HEK293 (cell line): ENCODE data around the gene SHLD1.

Experiments used
- CTCF ChIA-PET: fragments of 350-600 bp; formaldehyde crosslinking; extraction: SDS; loops from one replicate; lab custom pipeline; 2021; ENCODE audit warnings: antibody characterized with exemption; lab: Yijun Ruan, JAX
- POLR2A ChIA-PET: fragments of 300-600 bp; formaldehyde crosslinking; extraction: SDS; loops from one replicate; lab custom pipeline; 2020; ENCODE audit warnings: antibody characterized with exemption, inconsistent platforms; lab: Yijun Ruan, JAX
- H3K27ac ChIP-seq: fragments of 200-500 bp; sonication (Bioruptor generic); 2 replicates; pipeline ENCODE4 v1.5.1; 2014; ENCODE audit warnings: low read depth, low read length, control low read depth, inconsistent platforms; ENCODE audit errors: extremely low read depth
- H3K36me3 ChIP-seq, 2 experiments: fragments of 200-500 bp in 1 of 2; sonication (Bioruptor generic) in 1 of 2; 1 replicate in 1 of 2; 2 replicates in 1 of 2; pipeline ENCODE4 v1.5.1; 2014 to 2017; ENCODE audit warnings: inconsistent platforms in 2 of 2, low read length in 2 of 2; ENCODE audit not compliant: control insufficient read depth in 2 of 2, insufficient read depth in 1 of 2
- H3K4me1 ChIP-seq: fragments of 200-500 bp; sonication (Bioruptor generic); 2 replicates; pipeline ENCODE4 v1.5.1; 2014; ENCODE audit warnings: mild to moderate bottlenecking, low read length, inconsistent platforms; ENCODE audit not compliant: control insufficient read depth, insufficient read depth
- H3K4me3 ChIP-seq: 2 replicates; pipeline ENCODE4 v1.5.1; 2011; ENCODE audit warnings: low read depth, mild to moderate bottlenecking, control low read depth, low read length, moderate library complexity
- H3K9me3 ChIP-seq: fragments of 200-500 bp; sonication (Bioruptor generic); 2 replicates; pipeline ENCODE4 v1.5.1; 2014; ENCODE audit warnings: low read depth, low read length, inconsistent platforms; ENCODE audit not compliant: control insufficient read depth, insufficient read depth
- GLIS1 ChIP-seq: fragments of 450-650 bp; formaldehyde crosslinking; IDR thresholded peaks from 2 replicates; pipeline ENCODE4 v1.5.1; 2016; ENCODE audit warnings: missing biosample characterization, missing genetic modification characterization
- MYNN ChIP-seq: fragments of 450-650 bp; formaldehyde crosslinking; IDR thresholded peaks from 2 replicates; pipeline ENCODE4 v1.5.1; 2016; ENCODE audit warnings: missing biosample characterization, missing genetic modification characterization, borderline replicate concordance
- REPIN1 ChIP-seq: fragments of 450-650 bp; formaldehyde crosslinking; IDR thresholded peaks from 2 replicates; pipeline ENCODE4 v1.5.1; 2017; ENCODE audit warnings: missing biosample characterization, missing genetic modification characterization, low read depth
- ZFP3 ChIP-seq: fragments of 450-650 bp; formaldehyde crosslinking; IDR thresholded peaks from 2 replicates; pipeline ENCODE4 v1.5.1; 2016; ENCODE audit warnings: low read depth, missing biosample characterization, missing genetic modification characterization
- ZFP69B ChIP-seq: fragments of 450-650 bp; formaldehyde crosslinking; IDR thresholded peaks from 2 replicates; pipeline ENCODE4 v1.5.1; 2016; ENCODE audit warnings: missing biosample characterization, missing genetic modification characterization
- ZIC2 ChIP-seq: fragments of 450-650 bp; formaldehyde crosslinking; IDR thresholded peaks from 2 replicates; pipeline ENCODE4 v1.5.1; 2016; ENCODE audit warnings: missing biosample characterization, missing genetic modification characterization
- ZNF16 ChIP-seq: fragments of 450-650 bp; formaldehyde crosslinking; IDR thresholded peaks from 2 replicates; pipeline ENCODE4 v1.5.1; 2016; ENCODE audit warnings: low read depth, missing biosample characterization, missing genetic modification characterization
- ZNF248 ChIP-seq: fragments of 450-650 bp; formaldehyde crosslinking; IDR thresholded peaks from 2 replicates; pipeline ENCODE4 v1.5.1; 2017; ENCODE audit warnings: missing biosample characterization, missing genetic modification characterization
- ZNF423 ChIP-seq: fragments of 450-650 bp; formaldehyde crosslinking; IDR thresholded peaks from 2 replicates; pipeline ENCODE4 v1.5.1; 2016; ENCODE audit warnings: missing biosample characterization, missing genetic modification characterization
- ZNF624 ChIP-seq: fragments of 450-650 bp; formaldehyde crosslinking; IDR thresholded peaks from 2 replicates; pipeline ENCODE4 v1.5.1; 2017; ENCODE audit warnings: missing biosample characterization, missing genetic modification characterization
- ZNF654 ChIP-seq: fragments of 450-650 bp; formaldehyde crosslinking; IDR thresholded peaks from 2 replicates; pipeline ENCODE4 v1.5.1; 2016; ENCODE audit warnings: low read depth, missing biosample characterization, missing genetic modification characterization
- ZNF664 ChIP-seq: fragments of 450-650 bp; formaldehyde crosslinking; IDR thresholded peaks from 2 replicates; pipeline ENCODE4 v1.5.1; 2016; ENCODE audit warnings: missing biosample characterization, missing genetic modification characterization
- TF ChIP-seq, protein P1 (sequence below): fragments of 450-650 bp; formaldehyde crosslinking; IDR thresholded peaks from 2 replicates; pipeline ENCODE4 v1.5.0; 2017; ENCODE audit warnings: missing biosample characterization, missing genetic modification characterization, borderline replicate concordance
- TF ChIP-seq, protein P2 (sequence below): fragments of 450-650 bp; formaldehyde crosslinking; IDR thresholded peaks from 2 replicates; pipeline ENCODE4 v1.5.1; 2016; ENCODE audit warnings: missing biosample characterization, missing genetic modification characterization
- TF ChIP-seq, protein P3 (sequence below): fragments of 450-650 bp; formaldehyde crosslinking; conservative IDR thresholded peaks from 2 replicates; pipeline ENCODE4 v1.5.1; 2016; ENCODE audit warnings: low read depth, missing biosample characterization, missing genetic modification characterization
- TF ChIP-seq, protein P4 (sequence below): fragments of 450-650 bp; formaldehyde crosslinking; IDR thresholded peaks from 2 replicates; pipeline ENCODE4 v1.5.1; 2017; ENCODE audit warnings: missing biosample characterization, missing genetic modification characterization

Gene SHLD1

DNA sequence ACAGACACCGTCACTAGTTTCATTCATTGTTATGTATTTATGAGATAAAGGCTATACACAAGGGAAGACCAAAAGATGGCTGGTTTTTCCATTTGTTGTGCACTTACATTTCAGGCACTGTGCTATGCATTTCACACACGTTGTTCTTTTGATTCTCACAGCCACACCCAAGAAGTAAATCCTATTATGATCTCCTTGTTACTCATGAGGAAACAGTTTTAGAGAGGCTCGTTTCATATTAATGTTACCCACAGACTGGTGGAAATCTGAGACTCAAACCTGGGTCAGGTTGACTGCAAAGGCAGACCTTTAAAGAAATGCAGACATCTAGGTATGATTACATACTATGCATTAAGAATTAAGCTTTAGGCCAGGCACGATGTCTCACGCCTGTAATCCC, 34.9 kb downstream of the SHLD1 start:
- no peaks in the 10 kb centered on the region for H3K36me3 ChIP-seq
- no peaks in the 10 kb centered on the region for H3K9me3 ChIP-seq
- CTCF ChIA-PET: interaction anchor here (0.5 to 5.0 kb wide), 6 partner anchors 17 to 255 kb away, joined by 3 to 103 read pairs (median 6); no protein-coding TSS in a partner anchor
- POLR2A ChIA-PET: interaction anchor here (0.7 kb wide), 1 partner anchor 18 kb away, joined by 3 read pairs; no protein-coding TSS in a partner anchor
- TF ChIP-seq, protein P1, sequence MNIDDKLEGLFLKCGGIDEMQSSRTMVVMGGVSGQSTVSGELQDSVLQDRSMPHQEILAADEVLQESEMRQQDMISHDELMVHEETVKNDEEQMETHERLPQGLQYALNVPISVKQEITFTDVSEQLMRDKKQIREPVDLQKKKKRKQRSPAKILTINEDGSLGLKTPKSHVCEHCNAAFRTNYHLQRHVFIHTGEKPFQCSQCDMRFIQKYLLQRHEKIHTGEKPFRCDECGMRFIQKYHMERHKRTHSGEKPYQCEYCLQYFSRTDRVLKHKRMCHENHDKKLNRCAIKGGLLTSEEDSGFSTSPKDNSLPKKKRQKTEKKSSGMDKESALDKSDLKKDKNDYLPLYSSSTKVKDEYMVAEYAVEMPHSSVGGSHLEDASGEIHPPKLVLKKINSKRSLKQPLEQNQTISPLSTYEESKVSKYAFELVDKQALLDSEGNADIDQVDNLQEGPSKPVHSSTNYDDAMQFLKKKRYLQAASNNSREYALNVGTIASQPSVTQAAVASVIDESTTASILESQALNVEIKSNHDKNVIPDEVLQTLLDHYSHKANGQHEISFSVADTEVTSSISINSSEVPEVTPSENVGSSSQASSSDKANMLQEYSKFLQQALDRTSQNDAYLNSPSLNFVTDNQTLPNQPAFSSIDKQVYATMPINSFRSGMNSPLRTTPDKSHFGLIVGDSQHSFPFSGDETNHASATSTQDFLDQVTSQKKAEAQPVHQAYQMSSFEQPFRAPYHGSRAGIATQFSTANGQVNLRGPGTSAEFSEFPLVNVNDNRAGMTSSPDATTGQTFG (tag by site-specific recombination): no peak
- TF ChIP-seq ZNF654 (tag by site-specific recombination) (no peak), ZNF624 (tag by site-specific recombination) (no peak), ZNF16 (tag by site-specific recombination) (no peak), ZIC2 (no peak), ZFP3 (tag by site-specific recombination) (no peak), MYNN (tag by site-specific recombination) (no peak), ZNF664 (tag by site-specific recombination) (no peak), ZNF248 (tag by site-specific recombination) (no peak), ZFP69B (tag by site-specific recombination) (no peak), REPIN1 (tag by site-specific recombination) (no peak)
- TF ChIP-seq, protein P2, sequence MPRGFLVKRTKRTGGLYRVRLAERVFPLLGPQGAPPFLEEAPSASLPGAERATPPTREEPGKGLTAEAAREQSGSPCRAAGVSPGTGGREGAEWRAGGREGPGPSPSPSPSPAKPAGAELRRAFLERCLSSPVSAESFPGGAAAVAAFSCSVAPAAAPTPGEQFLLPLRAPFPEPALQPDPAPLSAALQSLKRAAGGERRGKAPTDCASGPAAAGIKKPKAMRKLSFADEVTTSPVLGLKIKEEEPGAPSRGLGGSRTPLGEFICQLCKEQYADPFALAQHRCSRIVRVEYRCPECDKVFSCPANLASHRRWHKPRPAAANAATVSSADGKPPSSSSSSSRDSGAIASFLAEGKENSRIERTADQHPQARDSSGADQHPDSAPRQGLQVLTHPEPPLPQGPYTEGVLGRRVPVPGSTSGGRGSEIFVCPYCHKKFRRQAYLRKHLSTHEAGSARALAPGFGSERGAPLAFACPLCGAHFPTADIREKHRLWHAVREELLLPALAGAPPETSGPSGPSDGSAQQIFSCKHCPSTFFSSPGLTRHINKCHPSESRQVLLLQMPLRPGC (tag by site-specific recombination): no peak
- TF ChIP-seq, protein P3, sequence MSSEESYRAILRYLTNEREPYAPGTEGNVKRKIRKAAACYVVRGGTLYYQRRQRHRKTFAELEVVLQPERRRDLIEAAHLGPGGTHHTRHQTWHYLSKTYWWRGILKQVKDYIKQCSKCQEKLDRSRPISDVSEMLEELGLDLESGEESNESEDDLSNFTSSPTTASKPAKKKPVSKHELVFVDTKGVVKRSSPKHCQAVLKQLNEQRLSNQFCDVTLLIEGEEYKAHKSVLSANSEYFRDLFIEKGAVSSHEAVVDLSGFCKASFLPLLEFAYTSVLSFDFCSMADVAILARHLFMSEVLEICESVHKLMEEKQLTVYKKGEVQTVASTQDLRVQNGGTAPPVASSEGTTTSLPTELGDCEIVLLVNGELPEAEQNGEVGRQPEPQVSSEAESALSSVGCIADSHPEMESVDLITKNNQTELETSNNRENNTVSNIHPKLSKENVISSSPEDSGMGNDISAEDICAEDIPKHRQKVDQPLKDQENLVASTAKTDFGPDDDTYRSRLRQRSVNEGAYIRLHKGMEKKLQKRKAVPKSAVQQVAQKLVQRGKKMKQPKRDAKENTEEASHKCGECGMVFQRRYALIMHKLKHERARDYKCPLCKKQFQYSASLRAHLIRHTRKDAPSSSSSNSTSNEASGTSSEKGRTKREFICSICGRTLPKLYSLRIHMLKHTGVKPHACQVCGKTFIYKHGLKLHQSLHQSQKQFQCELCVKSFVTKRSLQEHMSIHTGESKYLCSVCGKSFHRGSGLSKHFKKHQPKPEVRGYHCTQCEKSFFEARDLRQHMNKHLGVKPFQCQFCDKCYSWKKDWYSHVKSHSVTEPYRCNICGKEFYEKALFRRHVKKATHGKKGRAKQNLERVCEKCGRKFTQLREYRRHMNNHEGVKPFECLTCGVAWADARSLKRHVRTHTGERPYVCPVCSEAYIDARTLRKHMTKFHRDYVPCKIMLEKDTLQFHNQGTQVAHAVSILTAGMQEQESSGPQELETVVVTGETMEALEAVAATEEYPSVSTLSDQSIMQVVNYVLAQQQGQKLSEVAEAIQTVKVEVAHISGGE (tag by site-specific recombination): no peak
- H3K4me3 ChIP-seq: no peak overlapping the region
- no peak overlapping the region for H3K27ac ChIP-seq
- H3K4me1 ChIP-seq: peaks cover 13% of the 10 kb centered on the region

DNA sequence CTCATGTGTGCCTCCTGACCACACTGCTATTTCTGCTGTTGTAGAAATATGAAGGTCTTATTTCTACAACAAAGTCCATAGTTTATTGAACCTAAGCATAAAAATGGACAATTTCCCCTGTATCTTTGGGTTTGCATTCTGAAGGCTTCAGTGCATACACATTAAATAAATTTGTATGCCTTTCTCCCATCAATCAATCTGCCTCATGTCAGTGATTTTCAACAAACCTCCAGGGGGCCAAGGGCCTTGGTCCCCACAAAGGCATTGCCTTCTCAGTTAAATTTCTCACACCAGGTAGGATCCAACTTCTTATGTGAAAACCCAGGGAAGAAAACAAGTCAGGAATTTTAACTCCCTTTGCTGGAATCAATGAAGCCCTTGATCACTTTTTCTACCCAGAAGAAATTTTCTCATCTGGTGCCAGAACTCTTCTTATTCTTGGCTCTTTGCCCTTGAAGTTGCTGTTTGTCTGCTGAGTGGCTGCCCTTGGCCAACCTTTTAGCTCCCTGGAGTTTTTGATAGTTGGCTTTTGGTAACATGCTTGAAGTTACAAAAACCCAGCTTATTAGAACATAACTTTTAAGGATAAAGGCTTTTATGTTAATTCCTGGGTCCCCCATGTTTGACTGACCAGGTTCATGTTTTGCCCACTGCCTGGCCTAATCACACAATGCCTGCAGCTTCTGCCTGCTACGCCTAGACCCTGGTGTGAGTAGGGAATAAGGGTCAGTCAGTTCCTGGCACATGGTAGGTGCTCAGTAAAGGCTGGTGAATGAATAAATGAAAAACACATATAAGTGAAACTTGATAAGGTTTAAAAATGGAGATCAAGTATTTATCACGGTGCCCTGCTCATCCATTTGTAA, 37.0 kb downstream of the SHLD1 start:
- ChIA-PET CTCF (interaction anchor here (0.7 to 5.0 kb wide), 43 partner anchors 10 to 1136 kb away, joined by 3 to 103 read pairs (median 5); partner anchors contain the start of gene SHLD1), POLR2A (interaction anchor here (1.5 kb wide), 1 partner anchor 218 kb away, joined by 3 read pairs; no protein-coding TSS in a partner anchor)
- Histone ChIP-seq H3K36me3 (no peaks in the 10 kb centered on the region; a peak in 1 of 3 replicates), H3K4me1 (peaks cover 13% of the 10 kb centered on the region), H3K4me3 (no peak overlapping the region), H3K9me3 (no peaks in the 10 kb centered on the region), H3K27ac (peak overlapping the region; percentile 40; the same call in 1 of the 2 replicates)
- TF ChIP-seq GLIS1 (tag by site-specific recombination) (peak; percentile 37; the same call in 1 of the 2 replicates), ZNF423 (tag by site-specific recombination) (no peak), ZNF664 (tag by site-specific recombination) (peak; percentile 46)
- TF ChIP-seq, protein P4, sequence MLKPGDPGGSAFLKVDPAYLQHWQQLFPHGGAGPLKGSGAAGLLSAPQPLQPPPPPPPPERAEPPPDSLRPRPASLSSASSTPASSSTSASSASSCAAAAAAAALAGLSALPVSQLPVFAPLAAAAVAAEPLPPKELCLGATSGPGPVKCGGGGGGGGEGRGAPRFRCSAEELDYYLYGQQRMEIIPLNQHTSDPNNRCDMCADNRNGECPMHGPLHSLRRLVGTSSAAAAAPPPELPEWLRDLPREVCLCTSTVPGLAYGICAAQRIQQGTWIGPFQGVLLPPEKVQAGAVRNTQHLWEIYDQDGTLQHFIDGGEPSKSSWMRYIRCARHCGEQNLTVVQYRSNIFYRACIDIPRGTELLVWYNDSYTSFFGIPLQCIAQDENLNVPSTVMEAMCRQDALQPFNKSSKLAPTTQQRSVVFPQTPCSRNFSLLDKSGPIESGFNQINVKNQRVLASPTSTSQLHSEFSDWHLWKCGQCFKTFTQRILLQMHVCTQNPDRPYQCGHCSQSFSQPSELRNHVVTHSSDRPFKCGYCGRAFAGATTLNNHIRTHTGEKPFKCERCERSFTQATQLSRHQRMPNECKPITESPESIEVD (tag by site-specific recombination): peak; percentile 39
